ENCODE measurements around the gene TRPV4. TPM values are rescaled to one million over a fixed set of nuclear protein-coding genes. Genes with fewer than 3 reads are reported as not detected.

Gene TRPV4
- total RNA-seq, 2 donors from 2014 or later = 0.59 to 0.90 TPM

- Histone ChIP-seq H3K27me3 (no peaks in the 10 kb centered on the region), H3K4me1 (peaks cover 0 to 4% of the 10 kb centered on the region in 2 donors), H3K27ac (no peak overlapping the region), H3K36me3 (no peaks in the 10 kb centered on the region), H3K9me3 (peaks cover 0 to 13% of the 10 kb centered on the region in 2 donors), H3K4me3 (no peak overlapping the region)
- TF ChIP-seq CTCF (IDR thresholded peaks at IDR 0.05) = no peak
- DNase-seq (ENCODE audit: low spot score) = no peak
These were observed 79.2 kb downstream of the TRPV4 start for GRCh38 chr12:109753959-109754358.

GRCh38 chr12:109753054-109753401 lies 80.2 kb downstream of the TRPV4 start:
- Histone ChIP-seq H3K27ac (no peak overlapping the region), H3K27me3 (no peaks in the 10 kb centered on the region), H3K9me3 (peaks cover 0 to 13% of the 10 kb centered on the region in 2 donors), H3K36me3 (no peaks in the 10 kb centered on the region), H3K4me3 (no peak overlapping the region), H3K4me1 (peaks cover 0 to 4% of the 10 kb centered on the region in 2 donors)
- DNase-seq (ENCODE audit: low spot score) = no peak
- no peak for TF ChIP-seq CTCF (IDR thresholded peaks at IDR 0.05)

GRCh38 chr12:109752117-109753053 lies 80.8 kb downstream of the TRPV4 start:
- Histone ChIP-seq H3K4me1 (peaks cover 0 to 4% of the 10 kb centered on the region in 2 donors), H3K9me3 (peaks cover 0 to 13% of the 10 kb centered on the region in 2 donors), H3K27ac (no peak overlapping the region), H3K36me3 (no peaks in the 10 kb centered on the region), H3K27me3 (no peaks in the 10 kb centered on the region), H3K4me3 (no peak overlapping the region)
- no peak for TF ChIP-seq CTCF (IDR thresholded peaks at IDR 0.05)
- DNase-seq (ENCODE audit: low spot score) = no peak

GRCh38 chr12:109744986-109745942 lies 87.9 kb downstream of the TRPV4 start:
- no peak for TF ChIP-seq CTCF (IDR thresholded peaks at IDR 0.05)
- Histone ChIP-seq H3K4me3 (no peak overlapping the region), H3K27me3 (no peaks in the 10 kb centered on the region), H3K9me3 (no peaks in the 10 kb centered on the region), H3K36me3 (no peaks in the 10 kb centered on the region), H3K4me1 (peaks cover 0 to 4% of the 10 kb centered on the region in 2 donors), H3K27ac (no peak overlapping the region)
- DNase-seq (ENCODE audit: low spot score) = no peak

GRCh38 chr12:109744026-109744425 lies 89.2 kb downstream of the TRPV4 start:
- DNase-seq (ENCODE audit: low spot score) = no peak
- Histone ChIP-seq H3K9me3 (no peaks in the 10 kb centered on the region), H3K27ac (no peak overlapping the region), H3K36me3 (no peaks in the 10 kb centered on the region), H3K4me3 (no peak overlapping the region), H3K4me1 (peaks cover 0 to 14% of the 10 kb centered on the region in 2 donors), H3K27me3 (no peaks in the 10 kb centered on the region)
- no peak for TF ChIP-seq CTCF (IDR thresholded peaks at IDR 0.05)

All from right atrium auricular region (tissue), 2 donors.